HL-60 (cell line): ENCODE measurements around the gene OR5AU1.

Experiments
- DNase-seq, 2 experiments: peaks; one replicate each; pipeline ENCODE4 v3.0.0-alpha.2; 2010 to 2020; ENCODE audit warnings: low read depth in 1 of 2, low spot score in 1 of 2
- H3K27ac ChIP-seq: fragments of 250-450 bp; sonication (Bioruptor Pico); replicated peaks from 2 replicates; pipeline ENCODE4 v1.5.1; 2020; ENCODE audit warnings: mild to moderate bottlenecking, moderate library complexity
- H3K27me3 ChIP-seq: fragments of 250-450 bp; sonication (Bioruptor Pico); 2 replicates; pipeline ENCODE4 v1.5.1; 2021; ENCODE audit warnings: mild to moderate bottlenecking, moderate library complexity; ENCODE audit not compliant: insufficient read depth, poor library complexity, severe bottlenecking
- H3K4me3 ChIP-seq: replicated peaks from 2 replicates; pipeline ENCODE4 v1.5.1; 2011; ENCODE audit warnings: mild to moderate bottlenecking, control low read depth, low read length; ENCODE audit not compliant: insufficient read depth
- GABPA ChIP-seq: IDR thresholded peaks from 2 replicates; pipeline ENCODE4 v1.6.1; 2012; ENCODE audit warnings: low read depth
- POLR2AphosphoS5 ChIP-seq: IDR thresholded peaks from 2 replicates; pipeline ENCODE4 v1.6.1; 2012; ENCODE audit warnings: low read depth
- REST ChIP-seq: IDR thresholded peaks from 2 replicates; pipeline ENCODE4 v1.6.1; 2012; ENCODE audit warnings: low read depth; ENCODE audit not compliant: insufficient replicate concordance
- SPI1 ChIP-seq: IDR thresholded peaks from 2 replicates; pipeline ENCODE4 v1.6.1; 2012; ENCODE audit warnings: low read depth, mild to moderate bottlenecking, borderline replicate concordance
- TF ChIP-seq, protein P1 (sequence below): IDR thresholded peaks from one replicate; pipeline ENCODE4 v1.5.1; 2011; ENCODE audit warnings: low read length, control low read depth, inconsistent platforms; ENCODE audit not compliant: insufficient read depth

The OR5AU1 gene

GRCh38 chr14:21199611-21200560, 44.0 kb upstream of the OR5AU1 start:
- DNase-seq: no peak
- TF ChIP-seq, protein P1, sequence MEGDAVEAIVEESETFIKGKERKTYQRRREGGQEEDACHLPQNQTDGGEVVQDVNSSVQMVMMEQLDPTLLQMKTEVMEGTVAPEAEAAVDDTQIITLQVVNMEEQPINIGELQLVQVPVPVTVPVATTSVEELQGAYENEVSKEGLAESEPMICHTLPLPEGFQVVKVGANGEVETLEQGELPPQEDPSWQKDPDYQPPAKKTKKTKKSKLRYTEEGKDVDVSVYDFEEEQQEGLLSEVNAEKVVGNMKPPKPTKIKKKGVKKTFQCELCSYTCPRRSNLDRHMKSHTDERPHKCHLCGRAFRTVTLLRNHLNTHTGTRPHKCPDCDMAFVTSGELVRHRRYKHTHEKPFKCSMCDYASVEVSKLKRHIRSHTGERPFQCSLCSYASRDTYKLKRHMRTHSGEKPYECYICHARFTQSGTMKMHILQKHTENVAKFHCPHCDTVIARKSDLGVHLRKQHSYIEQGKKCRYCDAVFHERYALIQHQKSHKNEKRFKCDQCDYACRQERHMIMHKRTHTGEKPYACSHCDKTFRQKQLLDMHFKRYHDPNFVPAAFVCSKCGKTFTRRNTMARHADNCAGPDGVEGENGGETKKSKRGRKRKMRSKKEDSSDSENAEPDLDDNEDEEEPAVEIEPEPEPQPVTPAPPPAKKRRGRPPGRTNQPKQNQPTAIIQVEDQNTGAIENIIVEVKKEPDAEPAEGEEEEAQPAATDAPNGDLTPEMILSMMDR: no peak
- no peak for TF ChIP-seq POLR2AphosphoS5
- no peak for TF ChIP-seq REST
- no peak for TF ChIP-seq SPI1
- TF ChIP-seq GABPA: no peak
- no peaks in the 10 kb centered on the region for H3K27me3 ChIP-seq
- no peak overlapping the region for H3K27ac ChIP-seq
- no peak overlapping the region for H3K4me3 ChIP-seq

DNA sequence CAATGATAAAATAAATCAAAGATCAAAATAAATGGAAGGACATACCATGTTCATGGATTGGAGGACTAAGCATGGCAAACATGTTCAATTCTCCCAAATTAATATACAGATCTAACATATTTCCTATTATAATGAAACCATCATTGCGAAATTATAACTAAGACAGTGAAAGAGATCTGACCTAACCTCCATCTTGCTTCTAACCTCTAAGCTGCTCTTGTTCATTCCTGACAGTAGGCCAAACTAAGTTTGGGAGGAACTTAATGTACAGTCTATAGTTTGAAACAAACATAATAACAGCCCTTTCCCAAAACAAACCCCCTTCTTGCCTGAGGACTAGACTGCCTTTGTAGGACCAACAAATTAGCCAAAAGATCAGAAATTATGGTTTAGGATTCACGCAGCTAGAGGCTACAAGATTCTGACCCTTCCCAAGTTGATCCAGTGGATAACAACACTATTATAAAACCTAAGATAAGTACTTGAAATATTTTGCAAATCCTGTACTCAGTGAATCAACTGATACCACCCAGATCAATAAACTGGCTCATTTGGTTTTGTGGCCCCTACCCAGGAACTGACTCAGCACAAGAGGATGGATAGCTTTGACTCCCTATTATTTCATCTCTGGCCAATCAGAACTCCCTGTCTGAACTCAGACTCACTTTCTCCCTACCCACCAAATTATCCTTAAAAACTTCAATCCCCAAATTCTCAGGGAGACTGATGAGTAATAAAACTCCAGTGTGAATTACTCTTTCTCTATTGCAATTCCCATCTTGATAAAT, 41.7 kb upstream of the OR5AU1 start:
- H3K4me3 ChIP-seq: no peak overlapping the region
- no peak overlapping the region for H3K27ac ChIP-seq
- TF ChIP-seq SPI1 (no peak), REST (no peak), GABPA (no peak), POLR2AphosphoS5 (no peak)
- TF ChIP-seq, protein P1: no peak
- DNase-seq: no peak
- no peaks in the 10 kb centered on the region for H3K27me3 ChIP-seq

- no peak for DNase-seq
Measured at GRCh38 chr14:21194597-21194996, 38.7 kb upstream of the OR5AU1 start.

More at GRCh38 chr14:21194597-21194996, 38.7 kb upstream of the OR5AU1 start:
- H3K27me3 ChIP-seq: no peaks in the 10 kb centered on the region
- H3K27ac ChIP-seq: no peak overlapping the region
- H3K4me3 ChIP-seq: no peak overlapping the region
- TF ChIP-seq GABPA: no peak
- no peak for TF ChIP-seq REST
- no peak for TF ChIP-seq POLR2AphosphoS5
- TF ChIP-seq SPI1: no peak
- TF ChIP-seq, protein P1: no peak
